ENCODE results near the gene FLYWCH2. TPM values are rescaled to one million over a fixed set of nuclear protein-coding genes. Genes with fewer than 3 reads are reported as not detected.

Gene FLYWCH2
- total and polyA plus RNA-seq, 2 of the 13 experiments (the other 11 are each of a cell fraction or from before 2014, with no cell fraction given): 16.9 to 19.8 TPM

DNA sequence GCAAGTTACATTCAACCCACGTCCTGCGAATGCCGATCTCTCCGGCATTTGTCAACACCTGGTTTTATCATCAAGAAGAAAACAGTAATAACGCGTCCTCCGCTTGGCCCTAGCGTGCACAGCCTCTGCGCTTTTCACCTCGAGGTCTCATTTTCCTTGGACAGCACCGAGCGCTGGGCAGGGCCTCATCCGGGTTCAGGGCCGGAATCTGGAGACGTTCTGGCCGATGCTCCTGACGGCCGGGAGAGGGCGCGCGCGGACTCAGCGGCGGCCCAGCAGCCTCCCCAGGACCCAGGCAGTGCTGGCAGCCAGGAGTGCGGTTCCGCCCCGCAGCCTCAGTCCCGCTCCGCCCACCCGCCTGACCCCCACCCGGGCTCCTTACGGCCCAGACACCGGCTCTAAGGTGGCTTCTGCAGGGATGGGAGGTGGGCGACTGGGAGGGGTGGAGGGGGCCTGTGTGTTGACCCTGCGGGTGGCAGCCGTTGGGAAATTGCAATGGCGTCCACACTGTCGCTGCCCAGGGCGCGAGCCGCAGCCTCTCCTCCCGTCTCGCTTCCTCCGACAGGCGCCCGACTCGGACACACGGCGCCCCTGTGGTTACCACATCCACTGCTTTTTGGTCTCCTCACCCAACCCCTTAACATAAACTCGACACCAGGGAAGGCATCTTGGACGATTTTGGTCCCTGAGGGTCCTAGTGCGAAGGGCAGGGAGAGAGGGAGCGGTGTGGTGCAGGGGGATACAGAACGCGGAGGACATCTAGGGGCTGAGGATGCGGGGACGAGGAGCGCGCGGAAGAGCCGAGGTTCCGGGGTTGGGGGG is 21.3 kb downstream of the FLYWCH2 start (continued):
- TF ChIP-seq UBTF (CRISPR knock-in tag; IDR thresholded peaks at IDR 0.05) (peak; percentile 66), ELF1 (CRISPR knock-in tag; IDR thresholded peaks at IDR 0.05) (peak; percentile 83), ATF1 (CRISPR knock-in tag; IDR thresholded peaks at IDR 0.05) (no peak), HMG20B (CRISPR knock-in tag; conservative IDR thresholded peaks at IDR 0.05) (peak; percentile 20; the same call in 1 of the 2 replicates), IRF1 (CRISPR knock-in tag; IDR thresholded peaks at IDR 0.05; ENCODE audit: low read depth) (no peak), ZMAT3 (CRISPR knock-in tag; conservative IDR thresholded peaks at IDR 0.05) (peak; percentile 70), RBAK (CRISPR knock-in tag; IDR thresholded peaks at IDR 0.05) (no peak), AHR (CRISPR knock-in tag; IDR thresholded peaks at IDR 0.05) (0 out of 2 replicates have a peak, but pooled peaks have one; percentile 34), KLF13 (CRISPR knock-in tag; IDR thresholded peaks at IDR 0.05) (peak; percentile 59; the same call in 1 of the 2 replicates), ZNF800 (CRISPR knock-in tag; IDR thresholded peaks at IDR 0.05) (peak; percentile 89), ZSCAN20 (CRISPR knock-in tag; IDR thresholded peaks at IDR 0.05; ENCODE audit: borderline replicate concordance) (peak; percentile 66; the same call in 1 of the 2 replicates), SALL2 (CRISPR knock-in tag; IDR thresholded peaks at IDR 0.05) (0 out of 2 replicates have a peak, but pooled peaks have one; percentile 29), ZNF550 (CRISPR knock-in tag; IDR thresholded peaks at IDR 0.05; ENCODE audit: borderline replicate concordance) (0 out of 2 replicates have a peak, but pooled peaks have one; percentile 25), PTBP1 (IDR thresholded peaks at IDR 0.05; ENCODE audit: low read depth, low read length, poor library complexity, severe bottlenecking) (no peak)
- TF ChIP-seq, protein P1, sequence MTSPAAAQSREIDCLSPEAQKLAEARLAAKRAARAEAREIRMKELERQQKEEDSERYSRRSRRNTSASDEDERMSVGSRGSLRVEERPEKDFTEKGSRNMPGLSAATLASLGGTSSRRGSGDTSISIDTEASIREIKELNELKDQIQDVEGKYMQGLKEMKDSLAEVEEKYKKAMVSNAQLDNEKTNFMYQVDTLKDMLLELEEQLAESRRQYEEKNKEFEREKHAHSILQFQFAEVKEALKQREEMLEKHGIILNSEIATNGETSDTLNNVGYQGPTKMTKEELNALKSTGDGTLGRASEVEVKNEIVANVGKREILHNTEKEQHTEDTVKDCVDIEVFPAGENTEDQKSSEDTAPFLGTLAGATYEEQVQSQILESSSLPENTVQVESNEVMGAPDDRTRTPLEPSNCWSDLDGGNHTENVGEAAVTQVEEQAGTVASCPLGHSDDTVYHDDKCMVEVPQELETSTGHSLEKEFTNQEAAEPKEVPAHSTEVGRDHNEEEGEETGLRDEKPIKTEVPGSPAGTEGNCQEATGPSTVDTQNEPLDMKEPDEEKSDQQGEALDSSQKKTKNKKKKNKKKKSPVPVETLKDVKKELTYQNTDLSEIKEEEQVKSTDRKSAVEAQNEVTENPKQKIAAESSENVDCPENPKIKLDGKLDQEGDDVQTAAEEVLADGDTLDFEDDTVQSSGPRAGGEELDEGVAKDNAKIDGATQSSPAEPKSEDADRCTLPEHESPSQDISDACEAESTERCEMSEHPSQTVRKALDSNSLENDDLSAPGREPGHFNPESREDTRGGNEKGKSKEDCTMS (CRISPR knock-in tag; conservative IDR thresholded peaks at IDR 0.05): no peak
- TF ChIP-seq, protein P2, sequence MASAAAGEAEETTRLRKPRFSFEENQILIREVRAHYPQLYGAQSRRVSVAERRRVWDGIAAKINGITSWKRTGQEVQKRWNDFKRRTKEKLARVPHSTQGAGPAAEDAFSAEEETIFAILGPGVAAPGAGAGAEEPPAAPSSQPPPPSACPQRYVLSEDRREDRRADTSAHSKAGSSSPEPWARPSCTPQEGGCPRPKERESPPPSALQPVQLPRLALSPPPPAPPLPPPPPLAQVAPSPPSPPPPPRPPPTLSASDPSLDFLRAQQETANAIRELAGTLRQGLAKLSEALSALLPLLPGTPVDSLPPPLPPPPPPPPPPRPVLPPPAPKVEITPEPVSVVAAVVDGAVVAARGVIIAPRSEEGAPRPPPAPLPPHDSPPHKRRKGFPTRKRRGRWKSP (CRISPR knock-in tag; IDR thresholded peaks at IDR 0.05): peak; percentile 74; the same call in 1 of the 2 replicates

Measured in HepG2 (cell line).